Keratinocyte (primary cell): ENCODE data around the gene CETN3. TPM values are rescaled to one million over a fixed set of nuclear protein-coding genes. Genes with fewer than 3 reads are reported as not detected.

ENCODE experiments used
- DNase-seq: peaks from one replicate; pipeline ENCODE4 v3.0.0-alpha.2; 2011; ENCODE audit warnings: low read depth, missing footprints, low spot score
- FAIRE-seq: peaks from 2 replicates; lab custom pipeline; 2011; peaks lifted over from hg19 to GRCh38; lab: Jason Lieb, UNC
- H2AFZ ChIP-seq: 2 replicates; pipeline ENCODE4 v1.6.0; 2012; ENCODE audit warnings: low read length, control low read depth, inconsistent platforms; ENCODE audit not compliant: control insufficient read depth
- H3K27ac ChIP-seq: 2 replicates; pipeline ENCODE4 v1.5.1; 2011; ENCODE audit warnings: low read length; ENCODE audit not compliant: control insufficient read depth, insufficient read depth
- H3K27me3 ChIP-seq: 3 replicates; pipeline ENCODE4 v1.6.0; 2011; ENCODE audit warnings: low read length; ENCODE audit not compliant: control insufficient read depth, insufficient read depth; ENCODE audit errors: extremely low read depth
- H3K36me3 ChIP-seq, 2 experiments: 2 replicates in 1 of 2; 3 replicates in 1 of 2; pipeline ENCODE4 v1.5.1; 2011; ENCODE audit warnings: low read length in 2 of 2, mild to moderate bottlenecking in 1 of 2; ENCODE audit not compliant: control insufficient read depth in 2 of 2, insufficient read depth in 2 of 2; ENCODE audit errors: extremely low read depth in 1 of 2
- H3K4me1 ChIP-seq: 3 replicates; pipeline ENCODE4 v1.5.1; 2011; ENCODE audit warnings: low read length; ENCODE audit not compliant: control insufficient read depth, insufficient read depth; ENCODE audit errors: extremely low read depth
- H3K4me2 ChIP-seq: 3 replicates; pipeline ENCODE4 v1.6.0; 2011; ENCODE audit warnings: low read depth, low read length; ENCODE audit not compliant: control insufficient read depth, insufficient read depth; ENCODE audit errors: extremely low read depth
- H3K4me3 ChIP-seq, 3 experiments: fragments of 200-600 bp in 1 of 3; sonication (generic) in 1 of 3; 2 replicates in 2 of 3; 3 replicates in 1 of 3; pipeline ENCODE4 v1.5.1; 2011 to 2016; ENCODE audit warnings: low read length in 3 of 3, mild to moderate bottlenecking in 3 of 3, control low read depth in 2 of 3, inconsistent platforms in 1 of 3, low read depth in 1 of 3, mixed read lengths in 1 of 3, mixed run types in 1 of 3, moderate library complexity in 1 of 3; ENCODE audit not compliant: control insufficient read depth in 2 of 3, insufficient read depth in 2 of 3; ENCODE audit errors: extremely low read depth in 1 of 3
- H3K79me2 ChIP-seq: 2 replicates; pipeline ENCODE4 v1.6.0; 2012; ENCODE audit warnings: low read length; ENCODE audit not compliant: control insufficient read depth, insufficient read depth
- H3K9ac ChIP-seq: 3 replicates; pipeline ENCODE4 v1.6.0; 2011; ENCODE audit warnings: low read length; ENCODE audit not compliant: control insufficient read depth, insufficient read depth; ENCODE audit errors: extremely low read depth
- H3K9me1 ChIP-seq: 3 replicates; pipeline ENCODE4 v1.6.0; 2011; ENCODE audit warnings: low read length; ENCODE audit not compliant: control insufficient read depth, insufficient read depth; ENCODE audit errors: extremely low read depth
- H3K9me3 ChIP-seq: 2 replicates; pipeline ENCODE4 v1.5.1; 2012; ENCODE audit warnings: low read depth, low read length; ENCODE audit not compliant: control insufficient read depth
- H4K20me1 ChIP-seq: 3 replicates; pipeline ENCODE4 v1.6.0; 2011; ENCODE audit warnings: low read length; ENCODE audit not compliant: control insufficient read depth, insufficient read depth; ENCODE audit errors: extremely low read depth
- CTCF ChIP-seq, 3 experiments: IDR thresholded peaks in 1 of 3; conservative IDR thresholded peaks in 1 of 3; optimal IDR thresholded peaks in 1 of 3; 2 replicates in 2 of 3; 3 replicates in 1 of 3; pipeline versions ENCODE3 to v1.5.1; 2011; ENCODE audit warnings: low read length in 3 of 3, mild to moderate bottlenecking in 3 of 3, moderate library complexity in 2 of 3, control low read depth in 1 of 3, inconsistent platforms in 1 of 3; ENCODE audit not compliant: insufficient read depth in 2 of 3; ENCODE audit errors: extremely low read depth in 1 of 3
- EZH2 ChIP-seq: IDR thresholded peaks from one replicate; pipeline ENCODE4 v1.6.1; 2012; ENCODE audit warnings: inconsistent platforms, mild to moderate bottlenecking, low read length, moderate library complexity
- dilution Hi-C: fragments of 300-500 bp; cut with MboI; formaldehyde crosslinking; loops from one replicate; pipeline ENCODE4 v1.7.0; 2020; ENCODE audit warnings: low sequenced_read_pairs; ENCODE audit not compliant: extremely low pct_ligation_motif_present
- polyA plus RNA-seq, 5 experiments: library from polyadenylated mRNA; depleted of rRNA in 3 of 5; stranded (reverse) in 3 of 5; stranded (forward) in 1 of 5; unstranded in 1 of 5; fragments of >200 nt; gene quantifications; 1 replicate in 1 of 5; 2 replicates in 3 of 5; 3 replicates in 1 of 5; pipeline versions ENCODE4 v1.2.1 to v1.2.3, GENCODE V29; 2011 to 2012; ENCODE audit warnings: missing spikeins in 2 of 5, low read depth in 1 of 5, low replicate concordance in 1 of 5

Gene CETN3
- polyA plus RNA-seq, 1 donor (not counting 4 experiments of a cell fraction or from before 2014, with no cell fraction given): 31.2 TPM

DNA sequence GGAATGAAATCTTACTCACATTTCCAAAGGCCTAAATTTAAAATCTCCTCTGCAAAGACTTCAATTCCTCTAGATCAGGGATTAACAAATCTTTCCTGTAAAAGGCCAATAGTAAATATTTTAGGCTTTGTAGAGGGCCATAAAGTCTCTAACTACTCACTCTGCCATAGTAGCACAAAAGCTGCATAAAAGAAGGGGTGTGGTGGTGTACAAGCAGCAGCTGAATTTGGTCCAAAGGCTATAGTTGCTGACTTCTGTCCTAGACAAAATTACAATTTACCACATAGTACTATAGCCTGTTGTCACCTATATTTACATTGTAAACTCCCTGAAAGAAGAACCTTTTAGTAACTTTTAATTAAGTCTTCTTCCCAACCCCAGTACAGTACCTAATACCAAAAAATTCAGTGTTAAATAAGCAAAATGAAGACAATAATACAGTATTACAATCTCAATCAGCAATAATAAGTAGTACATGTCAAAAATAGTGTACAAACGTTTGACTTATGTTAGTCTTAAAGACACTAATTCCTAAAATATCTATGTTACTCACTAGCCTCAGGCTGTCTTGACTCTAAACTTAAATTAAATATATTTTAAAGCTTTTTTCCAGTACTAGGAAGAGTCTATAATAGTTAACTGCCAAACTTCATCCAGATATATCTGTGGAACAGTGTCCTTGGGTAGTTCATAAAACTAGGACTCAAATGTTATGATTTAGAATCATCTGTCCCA is 6.9 kb downstream of the CETN3 start:
- H3K79me2 ChIP-seq: peaks cover 2% of the 10 kb centered on the region
- DNase-seq (no peak), FAIRE-seq (no peak)
- H3K4me3 ChIP-seq: no peak overlapping the region
- peaks cover 1 to 7% of the 10 kb centered on the region in 2 experiments for H3K36me3 ChIP-seq
- H3K4me2 ChIP-seq: no peak overlapping the region
- no peaks in the 10 kb centered on the region for H4K20me1 ChIP-seq
- H3K27ac ChIP-seq: no peak overlapping the region
- no peak for TF ChIP-seq EZH2
- TF ChIP-seq CTCF (optimal IDR thresholded peaks at IDR 0.05 in 1 of 3, IDR thresholded peaks at IDR 0.05 in 1 of 3, conservative IDR thresholded peaks at IDR 0.05 in 1 of 3; ENCODE audit: extremely low read depth in 1 of 3, insufficient read depth in 2 of 3, low read length in 3 of 3): no peak
- H3K9me3 ChIP-seq: no peaks in the 10 kb centered on the region
- dilution Hi-C loops: no loop called here
- peaks cover 25% of the 10 kb centered on the region for H3K4me1 ChIP-seq
- H2AFZ ChIP-seq: no peak overlapping the region
- H3K9me1 ChIP-seq: no peaks in the 10 kb centered on the region
- no peaks in the 10 kb centered on the region for H3K27me3 ChIP-seq
- H3K9ac ChIP-seq: no peak overlapping the region

- FAIRE-seq: no peak
- no peaks in the 10 kb centered on the region for H3K9me3 ChIP-seq
- no peaks in the 10 kb centered on the region for H3K27me3 ChIP-seq
- peaks cover 1 to 7% of the 10 kb centered on the region in 2 experiments for H3K36me3 ChIP-seq
- H3K79me2 ChIP-seq: no peaks in the 10 kb centered on the region
- H3K9me1 ChIP-seq: no peaks in the 10 kb centered on the region
- no peak overlapping the region for H3K4me3 ChIP-seq
- no peaks in the 10 kb centered on the region for H4K20me1 ChIP-seq
- TF ChIP-seq CTCF (optimal IDR thresholded peaks at IDR 0.05 in 1 of 3, IDR thresholded peaks at IDR 0.05 in 1 of 3, conservative IDR thresholded peaks at IDR 0.05 in 1 of 3; ENCODE audit: extremely low read depth in 1 of 3, insufficient read depth in 2 of 3, low read length in 3 of 3): no peak
- no peak overlapping the region for H2AFZ ChIP-seq
- no peak overlapping the region for H3K27ac ChIP-seq
- H3K9ac ChIP-seq: no peak overlapping the region
- dilution Hi-C loops: no loop called here
- peaks cover 10% of the 10 kb centered on the region for H3K4me1 ChIP-seq
- H3K4me2 ChIP-seq: no peak overlapping the region
- no peak for DNase-seq
Observed at GRCh38 chr5:90399251-90399650, 10.3 kb downstream of the CETN3 start.
